KMS-11 (cell line): ENCODE data around the gene ARID4B.

Experiments used
- H2AFZ ChIP-seq: fragments of 200-600 bp; sonication (generic); 2 replicates; pipeline ENCODE4 v1.6.1; 2016; ENCODE audit warnings: antibody characterized with exemption, mixed run types, low read depth
- H3K27ac ChIP-seq: fragments of 200-600 bp; sonication (generic); 2 replicates; pipeline ENCODE4 v1.6.1; 2016; ENCODE audit warnings: mild to moderate bottlenecking, mixed run types
- H3K27me3 ChIP-seq: fragments of 200-600 bp; sonication (generic); 2 replicates; pipeline ENCODE4 v1.6.1; 2017; ENCODE audit warnings: mild to moderate bottlenecking, low read depth, mixed run types, moderate library complexity; ENCODE audit not compliant: insufficient read depth
- H3K36me3 ChIP-seq: fragments of 200-600 bp; sonication (generic); 2 replicates; pipeline ENCODE4 v1.6.1; 2017; ENCODE audit warnings: mild to moderate bottlenecking, mixed run types; ENCODE audit not compliant: insufficient read depth
- H3K4me1 ChIP-seq: fragments of 200-600 bp; sonication (generic); 2 replicates; pipeline ENCODE4 v1.6.1; 2016; ENCODE audit warnings: mild to moderate bottlenecking, low read depth, mixed run types; ENCODE audit not compliant: poor library complexity, severe bottlenecking
- H3K4me2 ChIP-seq: fragments of 200-600 bp; sonication (generic); 2 replicates; pipeline ENCODE4 v1.7.0; 2016; ENCODE audit warnings: mild to moderate bottlenecking, mixed run types
- H3K4me3 ChIP-seq: fragments of 200-600 bp; sonication (generic); IDR thresholded peaks from 2 replicates; pipeline ENCODE4 v1.6.1; 2017; ENCODE audit warnings: low read depth, low read length, mixed read lengths; ENCODE audit not compliant: insufficient read depth
- H3K79me2 ChIP-seq: fragments of 200-600 bp; sonication (generic); 2 replicates; pipeline ENCODE4 v1.6.1; 2016; ENCODE audit warnings: low read depth, mixed run types; ENCODE audit not compliant: insufficient read depth
- H3K9ac ChIP-seq: fragments of 200-600 bp; sonication (generic); 2 replicates; pipeline ENCODE4 v1.6.1; 2016; ENCODE audit warnings: mild to moderate bottlenecking, mixed run types
- H4K20me1 ChIP-seq: fragments of 200-600 bp; sonication (generic); 2 replicates; pipeline ENCODE4 v1.6.1; 2016; ENCODE audit warnings: mild to moderate bottlenecking, mixed run types; ENCODE audit not compliant: insufficient read depth
- CTCF ChIP-seq: fragments of 200-600 bp; sonication (generic); conservative IDR thresholded peaks from 2 replicates; pipeline ENCODE4 v1.6.1; 2017; ENCODE audit warnings: low read depth, mild to moderate bottlenecking, antibody characterized with exemption, low read length, moderate library complexity, mixed read lengths

The ARID4B gene

GRCh38 chr1:235156740-235157139 is 171.2 kb downstream of the ARID4B start:
- H4K20me1 ChIP-seq: no peaks in the 10 kb centered on the region; the same call in 1 of the 2 replicates
- no peak overlapping the region for H3K4me2 ChIP-seq
- no peak overlapping the region for H3K27ac ChIP-seq
- H3K36me3 ChIP-seq: peaks cover 16% of the 10 kb centered on the region; the same call in 1 of the 2 replicates
- no peaks in the 10 kb centered on the region for H3K27me3 ChIP-seq
- no peak overlapping the region for H2AFZ ChIP-seq
- H3K79me2 ChIP-seq: peaks cover 26% of the 10 kb centered on the region
- H3K4me3 ChIP-seq: no peak overlapping the region
- peaks cover 18% of the 10 kb centered on the region for H3K4me1 ChIP-seq
- no peak for TF ChIP-seq CTCF
- no peak overlapping the region for H3K9ac ChIP-seq

GRCh38 chr1:235156265-235156664 is 171.7 kb downstream of the ARID4B start:
- Histone ChIP-seq H3K36me3 (peaks cover 21% of the 10 kb centered on the region; the same call in 1 of the 2 replicates), H3K4me1 (peaks cover 15% of the 10 kb centered on the region), H3K9ac (no peak overlapping the region), H3K4me3 (no peak overlapping the region), H3K27ac (no peak overlapping the region), H4K20me1 (no peaks in the 10 kb centered on the region; the same call in 1 of the 2 replicates), H2AFZ (no peak overlapping the region), H3K27me3 (no peaks in the 10 kb centered on the region), H3K4me2 (no peak overlapping the region), H3K79me2 (peaks cover 26% of the 10 kb centered on the region)
- no peak for TF ChIP-seq CTCF

GRCh38 chr1:235152235-235152634 is 175.7 kb downstream of the ARID4B start:
- no peak for TF ChIP-seq CTCF
- no peaks in the 10 kb centered on the region for H3K27me3 ChIP-seq
- H3K4me3 ChIP-seq: no peak overlapping the region
- no peak overlapping the region for H3K4me2 ChIP-seq
- H3K27ac ChIP-seq: no peak overlapping the region
- H3K4me1 ChIP-seq: no peaks in the 10 kb centered on the region
- no peak overlapping the region for H3K9ac ChIP-seq
- no peaks in the 10 kb centered on the region for H4K20me1 ChIP-seq
- H2AFZ ChIP-seq: no peak overlapping the region
- 0 out of 2 replicates have a peak, but pooled peaks cover 4% of the 10 kb centered on the region for H3K79me2 ChIP-seq
- peaks cover 21% of the 10 kb centered on the region; the same call in 1 of the 2 replicates for H3K36me3 ChIP-seq

GRCh38 chr1:235151033-235151432 is 176.9 kb downstream of the ARID4B start:
- no peak for TF ChIP-seq CTCF
- no peaks in the 10 kb centered on the region for H4K20me1 ChIP-seq
- no peaks in the 10 kb centered on the region for H3K4me1 ChIP-seq
- H3K9ac ChIP-seq: no peak overlapping the region
- H3K36me3 ChIP-seq: peaks cover 24% of the 10 kb centered on the region; the same call in 1 of the 2 replicates
- H3K27ac ChIP-seq: no peak overlapping the region
- H2AFZ ChIP-seq: no peak overlapping the region
- no peak overlapping the region for H3K4me3 ChIP-seq
- H3K79me2 ChIP-seq: 0 out of 2 replicates have a peak, but pooled peaks cover 4% of the 10 kb centered on the region
- no peaks in the 10 kb centered on the region for H3K27me3 ChIP-seq
- no peak overlapping the region for H3K4me2 ChIP-seq
